ENCODE results near the gene LTO1.

DNA sequence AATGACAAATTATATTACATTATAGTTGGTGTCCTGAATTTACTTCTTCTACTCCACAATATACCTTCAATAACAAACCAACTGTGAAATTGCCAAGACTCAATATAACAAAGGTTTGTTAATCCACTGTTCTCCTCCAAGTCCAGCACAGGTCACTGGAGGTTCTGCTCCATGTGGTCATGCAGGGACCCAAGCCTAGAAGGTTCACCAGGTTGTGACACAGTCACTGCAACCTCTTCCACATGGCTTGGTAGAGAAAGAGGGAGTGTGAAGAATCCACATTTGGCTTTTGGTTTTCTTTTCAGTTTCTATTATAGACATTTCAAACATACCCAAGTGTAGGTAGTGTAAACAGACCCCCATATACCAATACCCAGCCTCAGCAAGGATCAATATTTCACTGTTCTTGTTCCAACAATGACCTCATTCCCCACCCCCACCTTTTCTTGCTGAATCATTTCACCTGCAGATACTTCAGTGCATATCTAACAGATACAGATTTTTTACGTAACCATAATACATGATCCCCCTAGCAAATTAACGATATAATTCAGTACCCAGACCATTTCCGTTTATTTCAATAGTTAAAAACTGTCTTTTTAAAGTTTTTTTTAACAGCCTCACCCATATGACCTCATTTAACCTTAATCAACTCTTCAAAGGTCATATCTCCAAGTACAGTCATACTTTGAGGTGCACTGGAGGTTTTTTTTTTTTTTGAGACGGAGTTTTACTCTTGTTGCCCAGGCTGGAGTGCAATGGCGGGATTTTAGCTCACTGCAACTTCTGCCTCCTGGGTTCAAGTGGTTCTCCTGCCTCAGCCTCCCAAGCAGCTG, 14.5 kb upstream of the LTO1 start:
- TF ChIP-seq, protein P1, sequence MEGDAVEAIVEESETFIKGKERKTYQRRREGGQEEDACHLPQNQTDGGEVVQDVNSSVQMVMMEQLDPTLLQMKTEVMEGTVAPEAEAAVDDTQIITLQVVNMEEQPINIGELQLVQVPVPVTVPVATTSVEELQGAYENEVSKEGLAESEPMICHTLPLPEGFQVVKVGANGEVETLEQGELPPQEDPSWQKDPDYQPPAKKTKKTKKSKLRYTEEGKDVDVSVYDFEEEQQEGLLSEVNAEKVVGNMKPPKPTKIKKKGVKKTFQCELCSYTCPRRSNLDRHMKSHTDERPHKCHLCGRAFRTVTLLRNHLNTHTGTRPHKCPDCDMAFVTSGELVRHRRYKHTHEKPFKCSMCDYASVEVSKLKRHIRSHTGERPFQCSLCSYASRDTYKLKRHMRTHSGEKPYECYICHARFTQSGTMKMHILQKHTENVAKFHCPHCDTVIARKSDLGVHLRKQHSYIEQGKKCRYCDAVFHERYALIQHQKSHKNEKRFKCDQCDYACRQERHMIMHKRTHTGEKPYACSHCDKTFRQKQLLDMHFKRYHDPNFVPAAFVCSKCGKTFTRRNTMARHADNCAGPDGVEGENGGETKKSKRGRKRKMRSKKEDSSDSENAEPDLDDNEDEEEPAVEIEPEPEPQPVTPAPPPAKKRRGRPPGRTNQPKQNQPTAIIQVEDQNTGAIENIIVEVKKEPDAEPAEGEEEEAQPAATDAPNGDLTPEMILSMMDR (IDR thresholded peaks at IDR 0.05): no peak
- TF ChIP-seq, protein P2, sequence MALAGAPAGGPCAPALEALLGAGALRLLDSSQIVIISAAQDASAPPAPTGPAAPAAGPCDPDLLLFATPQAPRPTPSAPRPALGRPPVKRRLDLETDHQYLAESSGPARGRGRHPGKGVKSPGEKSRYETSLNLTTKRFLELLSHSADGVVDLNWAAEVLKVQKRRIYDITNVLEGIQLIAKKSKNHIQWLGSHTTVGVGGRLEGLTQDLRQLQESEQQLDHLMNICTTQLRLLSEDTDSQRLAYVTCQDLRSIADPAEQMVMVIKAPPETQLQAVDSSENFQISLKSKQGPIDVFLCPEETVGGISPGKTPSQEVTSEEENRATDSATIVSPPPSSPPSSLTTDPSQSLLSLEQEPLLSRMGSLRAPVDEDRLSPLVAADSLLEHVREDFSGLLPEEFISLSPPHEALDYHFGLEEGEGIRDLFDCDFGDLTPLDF (CRISPR knock-in tag; IDR thresholded peaks at IDR 0.05): no peak
- TF ChIP-seq ZNF416 (CRISPR knock-in tag; IDR thresholded peaks at IDR 0.05): no peak
- no peak for TF ChIP-seq IRF2 (CRISPR knock-in tag; IDR thresholded peaks at IDR 0.05; ENCODE audit: borderline replicate concordance, low read depth)
- no peak for TF ChIP-seq SOX15 (CRISPR knock-in tag; IDR thresholded peaks at IDR 0.05)
- TF ChIP-seq, protein P3, sequence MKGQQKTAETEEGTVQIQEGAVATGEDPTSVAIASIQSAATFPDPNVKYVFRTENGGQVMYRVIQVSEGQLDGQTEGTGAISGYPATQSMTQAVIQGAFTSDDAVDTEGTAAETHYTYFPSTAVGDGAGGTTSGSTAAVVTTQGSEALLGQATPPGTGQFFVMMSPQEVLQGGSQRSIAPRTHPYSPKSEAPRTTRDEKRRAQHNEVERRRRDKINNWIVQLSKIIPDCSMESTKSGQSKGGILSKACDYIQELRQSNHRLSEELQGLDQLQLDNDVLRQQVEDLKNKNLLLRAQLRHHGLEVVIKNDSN (CRISPR knock-in tag; IDR thresholded peaks at IDR 0.05): no peak
- no peak for TF ChIP-seq FOXJ3 (CRISPR knock-in tag; IDR thresholded peaks at IDR 0.05; ENCODE audit: borderline replicate concordance)
- TF ChIP-seq MYBL2 (CRISPR knock-in tag; IDR thresholded peaks at IDR 0.05): no peak
- no peak for TF ChIP-seq ZNF121 (CRISPR knock-in tag; IDR thresholded peaks at IDR 0.05)
- TF ChIP-seq, protein P4, sequence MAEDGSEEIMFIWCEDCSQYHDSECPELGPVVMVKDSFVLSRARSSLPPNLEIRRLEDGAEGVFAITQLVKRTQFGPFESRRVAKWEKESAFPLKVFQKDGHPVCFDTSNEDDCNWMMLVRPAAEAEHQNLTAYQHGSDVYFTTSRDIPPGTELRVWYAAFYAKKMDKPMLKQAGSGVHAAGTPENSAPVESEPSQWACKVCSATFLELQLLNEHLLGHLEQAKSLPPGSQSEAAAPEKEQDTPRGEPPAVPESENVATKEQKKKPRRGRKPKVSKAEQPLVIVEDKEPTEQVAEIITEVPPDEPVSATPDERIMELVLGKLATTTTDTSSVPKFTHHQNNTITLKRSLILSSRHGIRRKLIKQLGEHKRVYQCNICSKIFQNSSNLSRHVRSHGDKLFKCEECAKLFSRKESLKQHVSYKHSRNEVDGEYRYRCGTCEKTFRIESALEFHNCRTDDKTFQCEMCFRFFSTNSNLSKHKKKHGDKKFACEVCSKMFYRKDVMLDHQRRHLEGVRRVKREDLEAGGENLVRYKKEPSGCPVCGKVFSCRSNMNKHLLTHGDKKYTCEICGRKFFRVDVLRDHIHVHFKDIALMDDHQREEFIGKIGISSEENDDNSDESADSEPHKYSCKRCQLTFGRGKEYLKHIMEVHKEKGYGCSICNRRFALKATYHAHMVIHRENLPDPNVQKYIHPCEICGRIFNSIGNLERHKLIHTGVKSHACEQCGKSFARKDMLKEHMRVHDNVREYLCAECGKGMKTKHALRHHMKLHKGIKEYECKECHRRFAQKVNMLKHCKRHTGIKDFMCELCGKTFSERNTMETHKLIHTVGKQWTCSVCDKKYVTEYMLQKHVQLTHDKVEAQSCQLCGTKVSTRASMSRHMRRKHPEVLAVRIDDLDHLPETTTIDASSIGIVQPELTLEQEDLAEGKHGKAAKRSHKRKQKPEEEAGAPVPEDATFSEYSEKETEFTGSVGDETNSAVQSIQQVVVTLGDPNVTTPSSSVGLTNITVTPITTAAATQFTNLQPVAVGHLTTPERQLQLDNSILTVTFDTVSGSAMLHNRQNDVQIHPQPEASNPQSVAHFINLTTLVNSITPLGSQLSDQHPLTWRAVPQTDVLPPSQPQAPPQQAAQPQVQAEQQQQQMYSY (CRISPR knock-in tag; IDR thresholded peaks at IDR 0.05): no peak
- TF ChIP-seq RELA (CRISPR knock-in tag; IDR thresholded peaks at IDR 0.05; ENCODE audit: borderline replicate concordance): no peak
